Measurements from ENCODE around the gene EPS8L2.

EPS8L2 gene

GRCh38 chr11:705646-706438 lies at the start of gene EPS8L2:
Gene EPS8L2 (plus strand): TSS chr11:706231. CDS start chr11:709408, 3,177 bp downstream.
- no peak for DNase-seq (ENCODE audit: low spot score)

- DNase-seq (ENCODE audit: low spot score) = no peak
These were observed 49.6 kb upstream of the EPS8L2 start for GRCh38 chr11:656426-656825.

GRCh38 chr11:656866-657265 lies 49.2 kb upstream of the EPS8L2 start:
- DNase-seq (ENCODE audit: low spot score) = no peak

GRCh38 chr11:657691-658126 lies 48.3 kb upstream of the EPS8L2 start:
- DNase-seq (ENCODE audit: low spot score) = no peak

GRCh38 chr11:659532-660085 lies 46.4 kb upstream of the EPS8L2 start:
- no peak for DNase-seq (ENCODE audit: low spot score)

- DNase-seq (ENCODE audit: low spot score) = no peak
These were observed 45.8 kb upstream of the EPS8L2 start for GRCh38 chr11:660281-660680.

- DNase-seq (ENCODE audit: low spot score) = no peak
These were observed 45.2 kb upstream of the EPS8L2 start for GRCh38 chr11:660681-661444.

GRCh38 chr11:662689-663274 lies 43.2 kb upstream of the EPS8L2 start:
- DNase-seq (ENCODE audit: low spot score) = peak; percentile 73

GRCh38 chr11:665062-665703 lies 40.8 kb upstream of the EPS8L2 start:
- DNase-seq (ENCODE audit: low spot score) = no peak

GRCh38 chr11:665704-666281 lies 40.2 kb upstream of the EPS8L2 start:
- DNase-seq (ENCODE audit: low spot score) = peak; percentile 91

GRCh38 chr11:673866-674265 lies 32.2 kb upstream of the EPS8L2 start:
- DNase-seq (ENCODE audit: low spot score) = no peak

- no peak for DNase-seq (ENCODE audit: low spot score)
These were observed 31.6 kb upstream of the EPS8L2 start for GRCh38 chr11:674406-674805.

GRCh38 chr11:678297-678696 lies 27.7 kb upstream of the EPS8L2 start:
- no peak for DNase-seq (ENCODE audit: low spot score)

- DNase-seq (ENCODE audit: low spot score) = no peak
These were observed 26.5 kb upstream of the EPS8L2 start for GRCh38 chr11:679271-680207.

- DNase-seq (ENCODE audit: low spot score) = no peak
These were observed 25.6 kb upstream of the EPS8L2 start for GRCh38 chr11:680476-680875.

- no peak for DNase-seq (ENCODE audit: low spot score)
These were observed 25.1 kb upstream of the EPS8L2 start for GRCh38 chr11:680970-681369.

- no peak for DNase-seq (ENCODE audit: low spot score)
These were observed 19.4 kb upstream of the EPS8L2 start for GRCh38 chr11:686451-687243.

- no peak for DNase-seq (ENCODE audit: low spot score)
These were observed 18.3 kb upstream of the EPS8L2 start for GRCh38 chr11:687751-688150.

GRCh38 chr11:688681-689080 lies 17.4 kb upstream of the EPS8L2 start:
- no peak for DNase-seq (ENCODE audit: low spot score)

- no peak for DNase-seq (ENCODE audit: low spot score)
These were observed 16.4 kb upstream of the EPS8L2 start for GRCh38 chr11:689625-690024.

All from hematopoietic multipotent progenitor cell treated with erythropoietin and hydrocortisone succinate and interleukin-3 and kit ligand, for 17 days (in vitro differentiated cells).